GM12878 (cell line): ENCODE data around the gene DCAF6. TPM values are rescaled to one million over a fixed set of nuclear protein-coding genes. Genes with fewer than 3 reads are reported as not detected.

Source experiments
- ATAC-seq: fragments of 200-7000 bp; cut with Tn5 transposase; 3 replicates; pipeline ENCODE4 v1.9.1; 2020; ENCODE audit warnings: mild to moderate bottlenecking, moderate library complexity
- BruUV-seq: library from RNA; stranded (reverse); fragments of 400-500 nt; replicated peaks from 2 replicates; lab custom pipeline; 2021; lab: Mats Ljungman, UMichigan
- CTCF ChIA-PET: fragments of 300-600 bp; sonication (Branson Sonifier 250); formaldehyde crosslinking; extraction: SDS; loops from one replicate; lab custom pipeline; 2021; ENCODE audit warnings: inconsistent platforms; lab: Yijun Ruan, JAX
- POLR2A ChIA-PET: fragments of 350-600 bp; formaldehyde crosslinking; extraction: SDS; loops from one replicate; lab custom pipeline; 2021; ENCODE audit warnings: inconsistent platforms; lab: Charles Lee
- RAD21 ChIA-PET: fragments of 300-600 bp; sonication (Branson Sonifier 250); formaldehyde crosslinking; loops from one replicate; lab custom pipeline; 2023; ENCODE audit warnings: antibody characterized with exemption; ENCODE audit not compliant: unreplicated experiment; lab: Charles Lee
- SMC1A ChIA-PET: fragments of 300-600 bp; sonication (Branson Sonifier 250); formaldehyde crosslinking; loops from one replicate; lab custom pipeline; 2023; ENCODE audit not compliant: unreplicated experiment, uncharacterized antibody; lab: Charles Lee
- DNase-seq: peaks from one replicate; pipeline ENCODE4 v3.0.0-alpha.2; 2011; ENCODE audit warnings: low read depth, low spot score
- FAIRE-seq: peaks from 3 replicates; lab custom pipeline; 2011; peaks lifted over from hg19 to GRCh38; lab: Jason Lieb, UNC
- H2AFZ ChIP-seq: 2 replicates; pipeline ENCODE4 v1.6.0; 2011; ENCODE audit warnings: low read depth, low read length, control low read depth; ENCODE audit not compliant: control insufficient read depth
- H3K27ac ChIP-seq: 2 replicates; pipeline ENCODE4 v1.5.1; 2011; ENCODE audit warnings: control low read depth; ENCODE audit not compliant: control insufficient read depth, insufficient read depth
- H3K27me3 ChIP-seq, 2 experiments: replicated peaks in 1 of 2; 2 replicates each; pipeline versions ENCODE4 v1.6.0 to v1.6.1; 2011; ENCODE audit warnings: low read length in 1 of 2; ENCODE audit not compliant: control insufficient read depth in 2 of 2, insufficient read depth in 2 of 2
- H3K36me3 ChIP-seq, 2 experiments: 2 replicates each; pipeline ENCODE4 v1.5.1; 2011; ENCODE audit warnings: low read length in 1 of 2; ENCODE audit not compliant: control insufficient read depth in 2 of 2, insufficient read depth in 2 of 2
- H3K4me1 ChIP-seq: 2 replicates; pipeline ENCODE4 v1.6.1; 2011; ENCODE audit warnings: mild to moderate bottlenecking, low read length, moderate library complexity, mixed read lengths; ENCODE audit not compliant: control insufficient read depth, insufficient read depth
- H3K4me2 ChIP-seq: 2 replicates; pipeline ENCODE4 v1.6.0; 2011; ENCODE audit warnings: control low read depth; ENCODE audit not compliant: control insufficient read depth, insufficient read depth
- H3K4me3 ChIP-seq: fragments of 200-600 bp; sonication (generic); 2 replicates; pipeline ENCODE4 v1.5.1; 2016
- H3K79me2 ChIP-seq: 2 replicates; pipeline ENCODE4 v1.6.0; 2011; ENCODE audit warnings: low read length; ENCODE audit not compliant: control insufficient read depth, insufficient read depth
- H3K9ac ChIP-seq: 2 replicates; pipeline ENCODE4 v1.8.0; 2011; ENCODE audit warnings: low read length, control low read depth, mixed read lengths; ENCODE audit not compliant: control insufficient read depth, insufficient read depth
- H3K9me3 ChIP-seq: replicated peaks from 3 replicates; pipeline ENCODE4 v1.5.1; 2011; ENCODE audit warnings: mild to moderate bottlenecking, low read length; ENCODE audit not compliant: control insufficient read depth, insufficient read depth
- H4K20me1 ChIP-seq: 2 replicates; pipeline ENCODE4 v1.6.0; 2011; ENCODE audit not compliant: control insufficient read depth, insufficient read depth
- BHLHE40 ChIP-seq, 2 experiments: fragments of 450-650 bp in 1 of 2; IDR thresholded peaks; 2 replicates each; pipeline ENCODE4 v1.6.1; 2011 to 2017; ENCODE audit warnings: low read depth in 2 of 2, borderline replicate concordance in 1 of 2, improper control_type of control experiment in 1 of 2, low read length in 1 of 2, mild to moderate bottlenecking in 1 of 2
- BRCA1 ChIP-seq: IDR thresholded peaks from 2 replicates; pipeline ENCODE4 v1.6.1; 2011; ENCODE audit warnings: low read depth, low read length, improper control_type of control experiment
- IKZF2 ChIP-seq, 2 experiments: fragments of 450-650 bp; IDR thresholded peaks; 2 replicates each; pipeline ENCODE4 v1.6.1; 2017; ENCODE audit warnings: mild to moderate bottlenecking in 2 of 2, moderate library complexity in 2 of 2
- IRF4 ChIP-seq: IDR thresholded peaks from 2 replicates; pipeline ENCODE4 v1.6.1; 2011; ENCODE audit warnings: low read depth, low read length
- NFIC ChIP-seq: IDR thresholded peaks from 2 replicates; pipeline ENCODE4 v1.6.1; 2012; ENCODE audit warnings: low read depth, mild to moderate bottlenecking, inconsistent platforms, low read length, moderate library complexity
- NFYA ChIP-seq: IDR thresholded peaks from 2 replicates; pipeline ENCODE4 v1.6.1; 2011; ENCODE audit warnings: low read depth, mild to moderate bottlenecking, low read length, improper control_type of control experiment, borderline replicate concordance
- RBBP5 ChIP-seq: fragments of 200-600 bp; sonication (generic); conservative IDR thresholded peaks from 2 replicates; pipeline ENCODE4 v1.6.1; 2016
- SMAD1 ChIP-seq: fragments of 450-650 bp; IDR thresholded peaks from 2 replicates; pipeline ENCODE4 v1.6.1; 2018; ENCODE audit warnings: mild to moderate bottlenecking, low read depth; ENCODE audit not compliant: partially characterized antibody
- STAT1 ChIP-seq: fragments of 450-650 bp; conservative IDR thresholded peaks from 2 replicates; pipeline ENCODE4 v1.6.1; 2014; ENCODE audit warnings: antibody characterized with exemption, mild to moderate bottlenecking
- WGBS: methylation state at CpG from one replicate; pipeline ENCODE4 v1.1.6; 2016; ENCODE audit warnings: low lambda C conversion rate; ENCODE audit not compliant: insufficient replicate concordance, insufficient coverage; ENCODE audit errors: missing lambda C conversion rate; 5-methylcytosine and 5-hydroxymethylcytosine counted together
- in situ Hi-C: fragments of 300-500 bp; cut with MboI; formaldehyde crosslinking; loops from 9 replicates; pipeline ENCODE4 v1.14.3; 2018; ENCODE audit warnings: mixed read lengths
- intact Hi-C: fragments of 100-400 bp; cut with micrococcal nuclease; formaldehyde crosslinking; loops from one replicate; pipeline ENCODE4 v1.14.2; 2022; ENCODE audit not compliant: unreplicated experiment
- polyA plus RNA-seq, 11 experiments: library from polyadenylated mRNA; depleted of rRNA in 4 of 11; unstranded in 6 of 11; stranded (reverse) in 5 of 11; fragments of >200 nt; fragmentation: Nextera tagmentation in 4 of 11; fragmentation: Illumina TruSeq in 1 of 11; extraction: Ambion mirVana in 4 of 11; extraction: Trizol in 1 of 11; gene quantifications; 1 replicate in 1 of 11; 2 replicates in 10 of 11; pipeline versions ENCODE4 v1.2.1 to v1.2.3, GENCODE V29; 2011 to 2016; ENCODE audit warnings: inconsistent platforms in 2 of 11, missing spikeins in 2 of 11, low read depth in 1 of 11
- total RNA-seq, 4 experiments: library from RNA; depleted of rRNA in 3 of 4; stranded (reverse); fragments of >200 nt in 3 of 4; fragmentation: Illumina TruSeq in 1 of 4; extraction: Trizol in 1 of 4; gene quantifications; 2 replicates each; pipeline versions ENCODE4 v1.2.1 to v1.2.3, GENCODE V29; 2013 to 2021
- TF ChIP-seq, protein P1 (sequence below): fragments of 450-650 bp; formaldehyde crosslinking; IDR thresholded peaks from 2 replicates; pipeline ENCODE4 v1.4.0; 2022; ENCODE audit warnings: mild to moderate bottlenecking, moderate library complexity

DCAF6 gene
- total and polyA plus RNA-seq, 10 of the 15 experiments (the other 5 are each of a cell fraction or from before 2014, with no cell fraction given): 11.4 to 62.7 (median 33.0) TPM

DNA sequence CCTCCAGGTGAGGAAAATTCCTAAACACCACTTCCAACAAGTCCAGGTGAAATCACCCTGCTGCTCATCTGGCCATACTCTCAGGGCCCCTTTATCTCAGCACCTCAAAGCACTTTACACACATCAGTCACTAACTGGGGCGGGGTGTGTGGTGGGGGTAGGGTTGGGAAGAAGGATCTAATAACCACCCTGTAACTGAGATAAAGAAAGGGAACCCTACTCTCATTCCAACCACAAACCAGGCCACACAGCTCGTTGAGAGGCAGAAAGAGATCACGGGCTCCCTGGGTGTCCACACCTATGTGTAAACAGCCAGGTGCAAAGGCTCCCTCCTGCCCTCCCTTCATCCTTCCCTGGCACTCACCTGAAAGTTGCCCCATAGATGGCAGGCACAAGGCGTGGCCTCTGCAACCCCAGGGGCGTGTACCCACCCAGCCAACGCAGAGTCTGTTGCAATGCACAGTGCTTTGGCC, 179.9 kb downstream of the DCAF6 start (continued):
- TF ChIP-seq, protein P1, sequence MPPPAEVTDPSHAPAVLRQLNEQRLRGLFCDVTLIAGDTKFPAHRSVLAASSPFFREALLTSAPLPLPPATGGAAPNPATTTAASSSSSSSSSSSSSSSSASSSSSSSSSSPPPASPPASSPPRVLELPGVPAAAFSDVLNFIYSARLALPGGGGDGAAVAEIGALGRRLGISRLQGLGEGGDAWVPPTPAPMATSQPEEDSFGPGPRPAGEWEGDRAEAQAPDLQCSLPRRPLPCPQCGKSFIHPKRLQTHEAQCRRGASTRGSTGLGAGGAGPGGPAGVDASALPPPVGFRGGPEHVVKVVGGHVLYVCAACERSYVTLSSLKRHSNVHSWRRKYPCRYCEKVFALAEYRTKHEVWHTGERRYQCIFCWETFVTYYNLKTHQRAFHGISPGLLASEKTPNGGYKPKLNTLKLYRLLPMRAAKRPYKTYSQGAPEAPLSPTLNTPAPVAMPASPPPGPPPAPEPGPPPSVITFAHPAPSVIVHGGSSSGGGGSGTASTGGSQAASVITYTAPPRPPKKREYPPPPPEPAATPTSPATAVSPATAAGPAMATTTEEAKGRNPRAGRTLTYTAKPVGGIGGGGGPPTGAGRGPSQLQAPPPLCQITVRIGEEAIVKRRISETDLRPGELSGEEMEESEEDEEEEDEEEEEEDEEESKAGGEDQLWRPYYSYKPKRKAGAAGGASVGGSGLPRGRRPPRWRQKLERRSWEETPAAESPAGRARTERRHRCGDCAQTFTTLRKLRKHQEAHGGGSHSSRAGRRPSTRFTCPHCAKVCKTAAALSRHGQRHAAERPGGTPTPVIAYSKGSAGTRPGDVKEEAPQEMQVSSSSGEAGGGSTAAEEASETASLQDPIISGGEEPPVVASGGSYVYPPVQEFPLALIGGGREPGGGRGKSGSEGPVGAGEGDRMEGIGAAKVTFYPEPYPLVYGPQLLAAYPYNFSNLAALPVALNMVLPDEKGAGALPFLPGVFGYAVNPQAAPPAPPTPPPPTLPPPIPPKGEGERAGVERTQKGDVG (CRISPR knock-in tag): no peak

DNA sequence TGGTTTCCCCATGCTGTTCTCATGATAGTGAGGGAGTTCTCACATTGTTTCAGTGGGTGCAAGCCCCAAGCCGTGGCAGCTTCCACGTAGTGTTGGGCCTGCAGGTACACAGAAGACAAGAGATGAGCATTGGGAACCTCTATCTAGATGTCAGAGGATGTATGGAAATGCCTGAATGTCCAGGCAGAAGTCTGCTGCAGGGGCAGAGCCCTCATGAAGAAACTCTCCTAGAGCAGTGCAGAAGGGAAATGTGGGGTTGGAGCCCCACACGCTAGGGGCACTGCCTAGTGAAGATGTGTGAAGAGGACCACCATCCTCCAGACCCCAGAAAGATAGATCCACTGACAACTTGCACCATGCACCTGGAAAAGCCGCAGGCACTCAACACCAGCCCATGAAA, 183.3 kb downstream of the DCAF6 start:
- H3K4me2 ChIP-seq: no peak overlapping the region
- H3K4me3 ChIP-seq: no peak overlapping the region
- no TSS peak for BruUV-seq
- H3K27me3 ChIP-seq: peaks cover 0 to 4% of the 10 kb centered on the region in 2 experiments; a peak in 3 of 4 replicates
- ATAC-seq (no peak), DNase-seq (no peak), FAIRE-seq (no peak)
- intact Hi-C loops: no loop called here
- WGBS: 9% methylated on average over 4 of the region's 4 CpGs
- TF ChIP-seq IKZF2 (IDR thresholded peaks at IDR 0.05) (no peak), IRF4 (no peak), BHLHE40 (IDR thresholded peaks at IDR 0.05; ENCODE audit: borderline replicate concordance in 1 of 2, low read depth in 2 of 2, low read length in 1 of 2) (no peak), STAT1 (no peak), RBBP5 (no peak), SMAD1 (no peak), BRCA1 (no peak), NFIC (no peak), NFYA (no peak)
- H3K36me3 ChIP-seq: no peaks in the 10 kb centered on the region
- H3K27ac ChIP-seq: no peak overlapping the region
- peaks cover 5% of the 10 kb centered on the region; the same call in 1 of the 3 replicates for H3K9me3 ChIP-seq
- in situ Hi-C loops: no loop called here
- SMC1A ChIA-PET: no interaction called here
- no peaks in the 10 kb centered on the region for H3K4me1 ChIP-seq
- H4K20me1 ChIP-seq: no peaks in the 10 kb centered on the region
- RAD21 ChIA-PET: no interaction called here
- CTCF ChIA-PET: interaction anchor here (0.6 to 1.3 kb wide), 2 partner anchors 36 to 1021 kb away, joined by 4 read pairs; no protein-coding TSS in a partner anchor
- POLR2A ChIA-PET: interaction anchor here (0.6 kb wide), 1 partner anchor 184 kb away, joined by 3 read pairs; no protein-coding TSS in a partner anchor
- no peaks in the 10 kb centered on the region for H3K79me2 ChIP-seq
- H2AFZ ChIP-seq: no peak overlapping the region
- H3K9ac ChIP-seq: no peak overlapping the region
